Aorta (tissue), 5 donors: ENCODE data around the gene GRIK2. TPM values are rescaled to one million over a fixed set of nuclear protein-coding genes. Genes with fewer than 3 reads are reported as not detected.

Experiments
- ATAC-seq: fragments of 200-7000 bp; cut with Tn5 transposase; one replicate; pipeline ENCODE4 v1.9.1; 2022; ENCODE audit warnings: moderate library complexity; ENCODE audit not compliant: low FRiP score
- DNase-seq, 2 donors: peaks; one replicate each; pipeline ENCODE4 v3.0.0-alpha.2; 2020
- H3K27ac ChIP-seq, 2 donors: one replicate each; pipeline ENCODE4 v1.5.1; 2013; ENCODE audit warnings: low read length in 2 of 2, mild to moderate bottlenecking in 2 of 2, moderate library complexity in 2 of 2, control low read depth in 1 of 2, inconsistent platforms in 1 of 2, low read depth in 1 of 2
- H3K27me3 ChIP-seq, 2 donors: one replicate each; pipeline ENCODE4 v1.6.1; 2013; ENCODE audit warnings: control low read depth in 1 of 2, low read length in 1 of 2, mild to moderate bottlenecking in 1 of 2, moderate library complexity in 1 of 2; ENCODE audit not compliant: insufficient read depth in 2 of 2, control insufficient read depth in 1 of 2
- H3K36me3 ChIP-seq, 2 donors: one replicate each; pipeline ENCODE4 v1.6.1; 2013; ENCODE audit warnings: control low read depth in 1 of 2, low read length in 1 of 2, mild to moderate bottlenecking in 1 of 2; ENCODE audit not compliant: insufficient read depth in 2 of 2, control insufficient read depth in 1 of 2
- H3K4me1 ChIP-seq, 2 donors: one replicate each; pipeline ENCODE4 v1.6.1; 2013; ENCODE audit warnings: low read length in 2 of 2, control low read depth in 1 of 2, mild to moderate bottlenecking in 1 of 2, moderate library complexity in 1 of 2; ENCODE audit not compliant: insufficient read depth in 2 of 2, control insufficient read depth in 1 of 2
- H3K4me3 ChIP-seq, 2 donors: one replicate each; pipeline ENCODE4 v1.5.1; 2013; ENCODE audit warnings: low read length in 2 of 2, control low read depth in 1 of 2, mild to moderate bottlenecking in 1 of 2
- H3K9me3 ChIP-seq: one replicate; pipeline ENCODE4 v1.6.1; 2013; ENCODE audit warnings: mild to moderate bottlenecking, low read length; ENCODE audit not compliant: control insufficient read depth
- WGBS, 2 donors: extraction: QIAGEN DNeasy Blood & Tissue Kit; methylation state at CpG; one replicate each; pipeline ENCODE4 v1.1.7; 2013; 5-methylcytosine and 5-hydroxymethylcytosine counted together
- intact Hi-C, 2 donors: fragments of 100-400 bp; cut with DNase I; formaldehyde crosslinking; loops; one replicate each; pipeline versions ENCODE4 v1.14.2 to v1.15.0; 2022
- polyA plus RNA-seq, 2 donors: library from polyadenylated mRNA; stranded (reverse); fragments of 200-250 nt; gene quantifications; one replicate each; pipeline ENCODE4 v1.2.3, GENCODE V29; 2013
- total RNA-seq, 2 donors: library from RNA; stranded (reverse); fragmentation: NEBNext Ultra II Directional; extraction: Animal tissue kit (Norgen Biotek cat#: 25700); gene quantifications; one replicate each; pipeline ENCODE4 v1.2.1, GENCODE V29; 2021
- donor health status: healthy with polysubstance abuse.
- donor health status: Bipolar disorder and iron deficiency.
- donor health status: DM: no; HTN: no; CAD: no.
- donor health status: DM: no; HTN: no; CAD: no.
- donor health status: DM: yes; HTN: yes; CAD: no.

The GRIK2 gene
- total and polyA plus RNA-seq, 4 donors: 0.82 to 3.0 (median 2.3) TPM; not detected in 1

DNA sequence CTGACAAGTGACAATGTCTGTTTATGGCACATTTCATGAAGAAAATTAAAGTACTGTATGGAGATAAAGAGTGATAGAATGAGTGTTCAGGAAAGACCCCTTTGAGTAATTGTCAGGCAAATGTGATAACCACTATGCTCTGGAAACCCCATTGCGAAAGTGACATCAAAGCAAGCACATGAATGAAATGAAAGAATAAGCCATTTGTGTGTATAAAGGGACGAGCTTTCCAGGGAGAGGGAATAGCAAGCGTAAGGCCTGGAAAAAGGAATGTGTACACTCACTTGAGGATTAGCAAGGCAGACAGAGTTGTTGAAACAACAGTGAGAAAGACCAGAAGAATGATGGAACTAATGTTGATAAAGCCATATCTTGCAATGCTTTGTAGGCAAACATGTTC lies 490.0 kb downstream of the GRIK2 start:
- DNase-seq: no peak
- no peak for ATAC-seq
- no peak overlapping the region for H3K27ac ChIP-seq
- no peaks in the 10 kb centered on the region for H3K4me1 ChIP-seq
- intact Hi-C loops: no loop called here
- H3K27me3 ChIP-seq: no peaks in the 10 kb centered on the region
- H3K4me3 ChIP-seq: no peak overlapping the region
- 89 to 94% methylated on average over 3 of the region's 3 CpGs for WGBS, 2 donors
- H3K9me3 ChIP-seq: no peaks in the 10 kb centered on the region
- H3K36me3 ChIP-seq: no peaks in the 10 kb centered on the region

DNA sequence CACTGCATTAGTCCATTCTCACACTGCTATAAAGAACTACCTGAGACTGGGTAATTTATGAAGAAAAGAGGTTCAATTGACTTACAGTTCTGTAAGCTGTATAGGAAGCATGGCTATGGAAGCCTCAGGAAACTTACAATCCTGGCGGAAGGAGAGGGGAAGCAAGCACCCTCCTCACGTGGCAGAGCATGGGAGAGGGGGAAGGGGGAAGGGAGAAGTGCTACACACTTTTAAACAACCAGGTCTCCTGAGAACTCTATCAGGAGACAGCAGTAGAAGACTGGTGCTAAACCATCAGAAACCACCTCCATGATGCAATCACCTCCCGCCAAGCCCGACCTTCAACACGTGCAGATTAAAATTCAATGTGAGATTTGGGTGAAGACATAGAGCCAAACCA lies 494.0 kb downstream of the GRIK2 start:
- Histone ChIP-seq H3K4me1 (no peaks in the 10 kb centered on the region), H3K27ac (no peak overlapping the region), H3K9me3 (no peaks in the 10 kb centered on the region), H3K27me3 (no peaks in the 10 kb centered on the region), H3K36me3 (no peaks in the 10 kb centered on the region), H3K4me3 (no peak overlapping the region)
- ATAC-seq: no peak
- intact Hi-C loops: no loop called here
- 67 to 86% methylated on average over 5 of the region's 5 CpGs for WGBS, 2 donors
- DNase-seq: no peak

DNA sequence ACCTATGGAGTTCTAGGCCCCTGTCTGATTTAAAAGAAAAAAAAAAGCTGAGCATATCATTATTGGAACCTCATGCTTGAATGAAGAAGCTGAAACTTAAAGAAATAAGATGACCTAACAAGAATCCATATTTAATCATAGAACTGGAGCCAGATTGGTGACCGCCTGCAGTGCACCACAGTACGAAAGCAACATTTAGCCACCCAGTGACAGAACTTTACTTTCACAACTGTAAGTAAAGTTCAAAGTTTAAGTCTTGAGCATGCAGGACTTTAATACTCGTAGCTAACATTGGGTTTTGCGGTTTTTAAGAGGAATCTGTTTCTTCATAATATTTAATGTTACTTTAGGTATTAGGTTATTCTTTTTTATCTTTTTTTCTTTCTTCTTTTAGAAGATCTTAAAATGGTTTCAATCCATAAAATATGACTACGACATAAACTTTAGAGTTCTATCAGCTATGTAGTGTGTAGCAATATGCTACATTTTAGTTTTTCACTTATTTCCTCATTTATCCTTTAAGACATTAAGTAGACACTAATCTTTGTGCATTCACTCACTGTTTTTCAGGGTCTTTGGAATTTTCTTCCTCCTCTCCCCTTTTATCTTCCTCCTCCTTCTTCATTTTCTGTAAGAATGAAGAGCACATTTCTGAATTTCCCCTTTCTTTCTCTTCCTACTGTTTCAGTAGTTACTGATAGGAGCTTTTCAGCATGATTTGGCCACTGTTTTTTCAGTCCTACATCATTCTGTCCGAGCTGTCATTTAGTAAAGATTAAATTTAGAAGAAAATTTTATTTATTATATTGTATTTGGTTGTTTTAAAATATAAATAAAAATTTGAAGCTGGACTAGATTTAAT lies 514.1 kb downstream of the GRIK2 start:
- Histone ChIP-seq H3K36me3 (no peaks in the 10 kb centered on the region), H3K9me3 (no peaks in the 10 kb centered on the region), H3K4me3 (no peak overlapping the region), H3K4me1 (no peaks in the 10 kb centered on the region), H3K27me3 (no peaks in the 10 kb centered on the region), H3K27ac (no peak overlapping the region)
- WGBS, 2 donors: 91 to 92% methylated on average over 6 of the region's 6 CpGs
- no peak for ATAC-seq
- intact Hi-C loops: no loop called here
- DNase-seq: no peak

DNA sequence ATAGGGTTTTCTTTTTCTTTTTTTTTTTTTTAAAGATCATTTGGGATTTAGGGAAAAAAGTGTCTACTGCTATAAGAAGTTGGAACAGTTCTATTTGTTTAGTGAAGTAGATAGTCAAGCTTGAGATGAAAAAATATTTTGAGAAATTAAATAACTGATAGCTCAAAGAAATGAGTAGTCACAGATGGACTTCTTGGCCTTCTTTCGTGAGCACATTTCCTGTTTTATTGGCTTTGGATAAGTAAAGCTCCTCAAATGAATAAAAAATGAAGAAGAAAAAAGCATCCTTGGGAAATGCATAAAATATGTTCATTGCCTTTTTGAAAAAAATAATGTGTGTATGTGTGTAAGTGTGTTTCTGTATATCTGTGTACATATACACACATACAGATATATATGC lies 515.9 kb downstream of the GRIK2 start:
- H3K36me3 ChIP-seq: no peaks in the 10 kb centered on the region
- WGBS, 2 donors: 18 to 22% methylated on average over 1 of the region's 1 CpG
- intact Hi-C loops: no loop called here
- H3K4me3 ChIP-seq: no peak overlapping the region
- no peak for DNase-seq
- H3K4me1 ChIP-seq: no peaks in the 10 kb centered on the region
- ATAC-seq: no peak
- H3K27ac ChIP-seq: no peak overlapping the region
- no peaks in the 10 kb centered on the region for H3K27me3 ChIP-seq
- H3K9me3 ChIP-seq: no peaks in the 10 kb centered on the region

DNA sequence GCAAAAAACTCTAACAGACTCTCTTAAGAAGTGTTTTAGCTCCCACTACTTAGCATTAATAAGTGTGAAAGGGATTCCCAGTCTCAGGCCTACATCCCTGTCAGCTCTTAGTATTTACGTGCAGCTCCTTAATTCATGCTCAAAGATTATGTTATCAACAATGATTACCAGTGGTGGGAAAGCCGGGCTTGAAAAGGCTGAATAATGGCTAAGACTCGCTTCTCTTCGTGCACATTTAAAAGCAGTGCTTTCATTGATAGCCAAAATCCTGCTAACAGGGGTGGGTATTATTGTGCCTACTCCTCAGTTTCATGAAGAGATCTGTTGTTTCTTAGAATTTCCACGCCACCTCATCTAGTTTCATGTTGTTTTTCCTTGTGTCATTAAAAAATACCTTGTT lies 518.8 kb downstream of the GRIK2 start:
- ATAC-seq (no peak), DNase-seq (no peak)
- Histone ChIP-seq H3K4me1 (no peaks in the 10 kb centered on the region), H3K27ac (no peak overlapping the region), H3K4me3 (no peak overlapping the region), H3K36me3 (no peaks in the 10 kb centered on the region), H3K9me3 (no peaks in the 10 kb centered on the region), H3K27me3 (no peaks in the 10 kb centered on the region)
- 72 to 74% methylated on average over 5 of the region's 5 CpGs for WGBS, 2 donors
- intact Hi-C loops: no loop called here

DNA sequence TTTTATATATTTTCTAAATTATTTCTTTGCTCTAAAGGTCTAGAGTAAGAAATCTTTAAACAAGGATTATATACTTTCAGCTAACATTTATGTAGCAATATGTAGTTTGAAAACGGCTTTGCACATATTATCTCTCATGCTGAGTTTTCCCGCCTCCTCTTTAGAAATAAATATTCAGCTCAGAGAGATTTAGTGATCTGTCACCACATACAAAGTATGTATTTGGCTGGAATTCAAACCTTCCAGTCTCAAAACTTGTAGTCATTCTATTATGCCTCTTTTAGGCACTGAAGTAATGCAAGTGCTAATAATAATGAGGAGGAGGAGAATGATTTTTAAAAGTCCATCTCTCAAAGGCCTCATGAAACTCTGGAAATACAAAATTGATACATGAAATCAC lies 525.0 kb downstream of the GRIK2 start:
- 17 to 29% methylated on average over 2 of the region's 2 CpGs for WGBS, 2 donors
- no peak overlapping the region for H3K4me3 ChIP-seq
- no peaks in the 10 kb centered on the region for H3K4me1 ChIP-seq
- intact Hi-C loops: no loop called here
- H3K36me3 ChIP-seq: no peaks in the 10 kb centered on the region
- ATAC-seq (no peak), DNase-seq (no peak)
- H3K9me3 ChIP-seq: no peaks in the 10 kb centered on the region
- no peak overlapping the region for H3K27ac ChIP-seq
- no peaks in the 10 kb centered on the region for H3K27me3 ChIP-seq

DNA sequence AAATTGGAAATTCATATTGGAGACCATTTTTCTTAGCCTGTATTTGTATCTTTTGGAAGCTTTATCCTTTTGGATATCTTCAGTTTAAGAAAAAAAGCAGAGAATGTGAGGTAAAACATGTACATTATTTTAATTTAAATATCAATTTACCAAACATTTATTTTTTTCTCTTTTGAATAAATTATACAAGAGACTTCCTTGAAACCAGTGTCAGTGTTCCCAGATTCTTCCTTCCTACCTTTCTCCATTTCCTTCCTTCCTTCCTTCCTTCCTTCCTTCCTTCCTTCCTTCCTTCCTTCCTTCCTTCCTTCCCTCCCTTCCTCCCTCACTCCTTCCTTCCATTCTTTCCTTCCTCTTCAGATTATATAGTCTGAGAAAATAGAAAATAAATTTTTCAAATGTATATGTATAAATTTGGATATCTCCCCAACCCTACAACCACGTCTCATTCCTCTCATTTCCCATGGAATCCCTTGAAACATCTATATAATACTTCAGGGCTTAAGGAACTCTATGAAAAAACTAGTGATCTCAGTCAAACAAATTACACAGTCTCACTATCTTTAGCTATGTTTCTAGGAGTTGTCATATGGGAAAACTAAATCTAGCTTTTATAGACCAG lies 528.4 kb downstream of the GRIK2 start:
- DNase-seq (no peak), ATAC-seq (no peak)
- WGBS, 2 donors: 70 to 83% methylated on average over 1 of the region's 1 CpG
- Histone ChIP-seq H3K4me3 (no peak overlapping the region), H3K36me3 (no peaks in the 10 kb centered on the region), H3K9me3 (no peaks in the 10 kb centered on the region), H3K27me3 (no peaks in the 10 kb centered on the region), H3K27ac (no peak overlapping the region), H3K4me1 (no peaks in the 10 kb centered on the region)
- intact Hi-C loops: no loop called here

DNA sequence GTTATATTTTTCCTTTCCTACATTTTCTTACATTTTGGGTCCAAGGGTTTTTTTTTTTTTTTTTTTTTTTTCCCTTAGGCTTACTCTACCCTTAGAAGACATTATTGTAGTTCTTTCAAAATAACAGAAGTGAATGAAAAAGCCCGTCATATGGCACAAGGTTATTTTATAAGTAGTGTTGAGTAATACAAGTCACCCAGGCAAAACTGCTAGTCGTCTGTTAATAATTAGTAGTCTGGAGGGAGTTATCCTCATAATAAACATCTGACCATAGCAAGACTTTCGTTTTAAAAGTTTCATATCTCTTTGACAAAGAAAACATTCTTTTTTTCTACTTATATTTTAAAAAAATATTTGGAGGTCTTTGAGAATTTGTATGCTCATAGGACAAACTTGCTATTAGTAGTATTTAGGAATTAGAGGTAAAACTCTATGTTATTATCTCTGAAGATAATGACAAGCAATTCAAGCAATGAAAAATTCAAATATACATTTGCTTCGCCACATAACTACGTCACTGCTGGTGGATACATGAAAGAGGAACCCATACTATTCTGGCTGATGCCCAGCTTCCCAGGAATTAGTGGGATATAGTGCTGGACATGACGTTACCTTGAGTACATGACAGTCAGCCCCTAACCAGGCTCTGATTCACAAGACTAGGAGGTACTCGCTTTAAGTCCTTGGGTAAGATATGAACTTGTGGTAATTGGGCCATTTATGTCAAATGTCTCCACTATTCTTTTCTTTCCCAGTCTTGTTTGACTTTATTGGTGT lies 532.8 kb downstream of the GRIK2 start:
- H3K9me3 ChIP-seq: no peaks in the 10 kb centered on the region
- ATAC-seq (no peak), DNase-seq (no peak)
- WGBS, 2 donors: 74 to 78% methylated on average over 7 of the region's 7 CpGs
- no peak overlapping the region for H3K4me3 ChIP-seq
- H3K36me3 ChIP-seq: no peaks in the 10 kb centered on the region
- intact Hi-C loops: no loop called here
- no peaks in the 10 kb centered on the region for H3K4me1 ChIP-seq
- no peaks in the 10 kb centered on the region for H3K27me3 ChIP-seq
- no peak overlapping the region for H3K27ac ChIP-seq
